LoVo (cell line): ENCODE measurements around the gene HEATR9.
A peak's percentile ranks its signal among the peaks of the same experiment; 100 is the strongest.
"Not testable (repeated sequence)": the region's sequence is repeated elsewhere in the genome, so short reads cannot be mapped to it uniquely, and the experiment has no call there.

Experiments
- DNase-seq: peaks from one replicate; pipeline ENCODE4 v3.0.0-alpha.2; 2016; ENCODE audit warnings: low spot score

HEATR9 gene, protein sequence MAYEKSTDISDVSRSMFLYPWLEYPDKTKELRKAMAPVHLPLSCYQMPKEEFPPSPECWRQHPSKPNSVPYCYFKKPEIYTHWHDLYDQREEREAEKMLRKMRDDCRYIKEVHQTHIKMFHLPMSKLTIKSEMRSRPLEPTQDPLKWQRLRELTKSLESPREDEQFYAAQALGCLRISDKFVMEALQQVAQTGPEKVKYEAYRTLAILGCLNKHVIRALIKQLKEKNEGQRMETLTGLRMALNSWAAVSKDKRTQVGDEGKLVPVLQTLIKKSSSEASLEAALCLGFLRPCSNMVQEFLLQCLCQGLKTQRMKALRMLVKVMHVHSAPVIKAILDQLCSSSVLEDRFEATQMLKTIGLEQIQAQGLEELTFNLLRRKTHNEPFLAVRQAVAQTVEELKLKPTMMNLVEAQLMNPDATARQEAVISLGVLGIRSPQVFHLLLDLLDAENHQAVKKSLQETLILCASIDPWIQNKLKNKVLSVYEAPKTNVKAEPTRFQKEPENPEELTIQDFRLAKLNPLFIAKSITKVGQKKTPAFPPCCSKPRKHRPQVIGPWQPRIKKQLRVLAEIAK

GRCh38 chr17:35868737-35869136 lies at the start of gene HEATR9:
HEATR9 (minus strand) TSS chr17:35868891; CDS start chr17:35868742, 149 bp downstream.
- DNase-seq, result no peak

DNA sequence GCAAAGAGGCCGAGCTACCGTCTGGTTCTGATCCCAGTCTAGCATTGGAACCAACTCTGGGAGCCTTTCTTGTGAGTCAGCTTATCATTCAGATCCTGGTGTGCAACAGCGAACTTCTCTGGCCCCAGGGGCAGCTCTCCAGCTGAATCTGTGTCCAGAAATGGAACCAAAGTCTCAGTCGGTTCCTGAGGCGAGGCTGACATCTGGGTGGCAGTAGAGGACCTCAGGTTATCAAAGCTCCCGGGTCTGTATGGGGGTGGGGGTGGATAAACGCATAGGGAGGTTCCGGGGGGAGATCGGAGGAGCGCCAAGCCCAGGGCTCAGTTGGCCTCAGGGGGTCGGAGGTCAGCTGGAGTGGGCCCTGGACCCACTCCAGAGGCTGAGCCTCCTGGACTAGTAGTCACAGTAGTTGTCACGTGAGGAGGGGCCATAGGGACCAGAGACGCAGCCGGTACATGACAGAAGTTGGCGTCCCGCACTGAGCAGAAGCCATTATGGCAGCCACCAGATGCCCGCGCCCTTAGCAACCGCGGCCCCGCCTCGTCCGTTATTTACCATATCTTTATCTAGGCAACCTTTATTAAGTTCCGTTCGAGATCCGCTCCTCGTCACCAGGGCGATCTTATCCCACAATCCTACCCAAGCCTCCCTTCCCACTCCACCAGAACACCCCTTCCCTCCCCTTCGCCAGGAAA lies 49.0 kb upstream of the HEATR9 start:
- no peak for DNase-seq

- no peak for DNase-seq
Measured at GRCh38 chr17:35915153-35915964, 46.7 kb upstream of the HEATR9 start.

GRCh38 chr17:35914354-35914753 lies 45.7 kb upstream of the HEATR9 start:
- DNase-seq, result no peak

DNA sequence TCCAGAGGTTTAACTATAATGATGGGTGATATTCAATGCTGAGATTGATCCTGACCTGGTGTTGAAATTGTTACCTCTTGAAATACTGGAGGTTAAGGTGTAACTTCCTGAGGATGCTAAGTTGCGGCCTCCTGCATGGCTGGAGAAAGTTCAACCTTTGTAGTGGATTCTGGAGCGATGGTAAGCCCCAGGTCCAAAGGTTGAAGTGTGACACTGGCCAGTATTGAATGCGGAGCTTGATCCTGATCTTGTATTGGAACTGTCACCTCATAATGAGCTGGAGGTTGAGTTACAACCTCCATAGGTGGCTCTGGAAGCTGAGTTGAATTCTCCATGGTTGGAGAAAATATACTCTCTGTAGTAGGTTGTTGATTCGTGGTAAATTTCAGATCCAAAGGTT lies 44.9 kb upstream of the HEATR9 start:
- DNase-seq, result no peak

- DNase-seq, result no peak
Measured at GRCh38 chr17:35912942-35913341, 44.3 kb upstream of the HEATR9 start.

DNA sequence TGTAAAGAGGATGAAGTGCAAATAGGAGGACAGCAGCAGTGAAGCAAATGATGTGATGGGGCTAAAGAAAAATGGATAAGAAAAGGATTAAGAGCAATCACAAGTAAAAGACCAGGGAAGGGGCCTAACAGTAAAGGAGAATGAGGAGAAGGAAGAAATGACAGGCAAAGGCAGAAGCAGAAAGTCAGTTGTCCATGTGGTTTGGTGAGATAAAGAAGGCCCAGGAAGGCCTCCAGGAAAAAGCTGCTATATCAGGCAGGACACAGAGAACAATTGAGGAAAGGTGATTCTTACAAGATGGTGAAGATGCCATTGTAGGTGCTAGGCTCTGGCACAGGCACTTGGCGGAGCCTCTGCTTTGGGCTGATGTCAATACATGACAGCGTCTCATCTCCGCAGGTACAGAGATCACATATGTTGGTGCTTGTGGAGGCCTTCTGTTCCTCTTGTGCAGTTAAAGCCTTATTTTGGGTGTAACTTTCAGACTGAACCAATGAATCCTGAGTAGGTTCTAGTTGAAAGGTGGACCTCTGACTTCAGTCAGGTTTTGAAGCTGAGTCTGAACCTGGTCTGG lies 43.7 kb upstream of the HEATR9 start:
- no peak for DNase-seq

DNA sequence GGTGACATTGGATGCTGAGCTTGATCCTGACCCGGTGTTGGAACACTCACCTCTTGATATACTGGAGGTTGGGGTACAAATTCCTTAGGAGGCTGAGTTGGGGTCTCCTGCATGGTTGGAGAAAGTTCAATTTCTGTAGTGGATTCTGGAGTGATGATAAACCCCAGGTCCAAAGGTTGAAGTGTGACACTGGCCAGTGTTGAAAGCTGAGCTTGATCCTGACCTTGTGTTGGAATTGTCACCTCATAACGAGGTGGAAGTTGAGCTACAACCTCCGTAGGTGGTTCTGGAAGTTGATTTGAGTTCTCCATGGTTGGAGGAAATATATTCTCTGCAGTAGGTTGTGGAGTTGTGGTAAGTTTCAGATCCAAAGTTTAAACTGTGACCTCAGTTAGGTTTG lies 40.7 kb upstream of the HEATR9 start:
- DNase-seq, result no peak

- no peak for DNase-seq
Measured at GRCh38 chr17:35907691-35908090, 39.0 kb upstream of the HEATR9 start.

GRCh38 chr17:35906926-35907637 lies 38.4 kb upstream of the HEATR9 start:
- no peak for DNase-seq

DNA sequence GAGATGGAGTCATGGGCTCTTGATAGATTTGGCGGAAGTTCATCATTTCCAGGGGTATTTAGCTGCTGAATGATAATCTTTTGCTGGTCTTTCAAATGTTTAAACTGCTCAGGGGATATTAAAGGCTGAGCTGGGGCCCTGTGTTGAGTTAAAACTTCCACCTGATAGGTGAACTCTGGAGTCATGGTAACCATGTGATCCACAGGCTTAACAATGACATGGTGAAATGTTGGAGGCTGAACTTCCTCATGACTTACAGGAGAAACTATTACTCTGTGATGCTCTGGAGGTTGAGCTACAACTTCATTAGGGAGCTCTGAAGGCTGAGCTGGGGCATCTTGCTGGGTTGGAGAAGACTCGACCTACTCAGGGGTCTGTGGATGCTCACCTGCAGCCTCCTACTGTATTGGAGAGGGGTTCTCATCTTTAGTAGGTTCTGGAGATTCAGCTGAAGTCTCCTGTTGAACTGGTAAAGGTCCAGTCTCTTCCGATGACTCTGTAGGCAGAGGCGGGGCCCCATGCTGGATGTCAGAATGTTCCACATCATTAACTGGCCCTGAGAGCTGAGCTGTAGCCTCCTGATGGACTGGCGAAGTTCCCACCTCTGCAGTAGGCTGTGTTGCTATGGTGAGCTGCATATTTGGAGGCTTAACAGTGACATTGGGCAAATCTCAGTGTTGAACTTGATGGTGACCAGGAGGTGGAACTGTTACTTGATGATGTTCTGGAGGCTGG lies 37.7 kb upstream of the HEATR9 start:
- DNase-seq, result no peak

GRCh38 chr17:35903451-35903850 lies 34.8 kb upstream of the HEATR9 start:
- DNase-seq, result no peak

- no peak for DNase-seq
Measured at GRCh38 chr17:35901631-35902175, 33.0 kb upstream of the HEATR9 start.

DNA sequence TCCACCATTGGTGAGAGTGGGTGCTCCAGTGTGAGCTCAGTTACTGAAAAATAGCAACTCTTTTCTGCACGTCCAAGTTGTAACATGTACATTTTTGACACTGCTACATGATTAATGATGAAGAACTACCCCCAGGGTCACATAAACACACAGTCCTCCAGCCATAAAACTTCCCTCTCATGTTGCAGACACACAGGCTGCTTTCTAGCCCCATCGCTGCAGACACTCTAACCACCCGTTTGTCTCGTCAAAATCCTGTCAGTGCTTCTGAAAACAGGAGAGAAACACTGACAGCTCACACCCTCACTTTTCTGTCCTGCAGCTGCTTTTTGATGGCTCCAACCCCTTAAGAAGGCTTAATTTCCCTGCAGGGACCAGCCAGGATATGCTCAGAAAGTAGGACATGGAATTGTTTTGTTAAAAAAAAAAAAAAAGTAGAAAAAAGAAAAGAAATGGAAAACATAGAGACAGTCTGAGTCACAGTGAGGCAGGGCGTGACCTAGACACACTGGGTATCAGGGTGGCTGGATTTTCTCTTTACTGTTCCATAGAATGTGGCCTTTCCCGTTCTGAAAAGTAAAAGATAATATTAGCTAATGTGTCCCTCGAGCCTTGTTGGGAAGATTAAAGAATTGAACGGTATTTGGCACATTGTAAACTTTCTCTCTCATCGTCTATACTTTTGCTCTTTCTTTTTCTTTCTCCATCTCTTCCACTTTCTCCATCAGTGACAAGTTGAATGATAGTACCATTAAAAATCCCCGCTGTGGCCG lies 32.2 kb upstream of the HEATR9 start:
- no peak for DNase-seq

GRCh38 chr17:35900280-35900679 lies 31.6 kb upstream of the HEATR9 start:
- DNase-seq, result no peak

GRCh38 chr17:35898283-35899070 lies 29.8 kb upstream of the HEATR9 start:
- peak; percentile 3 for DNase-seq

DNA sequence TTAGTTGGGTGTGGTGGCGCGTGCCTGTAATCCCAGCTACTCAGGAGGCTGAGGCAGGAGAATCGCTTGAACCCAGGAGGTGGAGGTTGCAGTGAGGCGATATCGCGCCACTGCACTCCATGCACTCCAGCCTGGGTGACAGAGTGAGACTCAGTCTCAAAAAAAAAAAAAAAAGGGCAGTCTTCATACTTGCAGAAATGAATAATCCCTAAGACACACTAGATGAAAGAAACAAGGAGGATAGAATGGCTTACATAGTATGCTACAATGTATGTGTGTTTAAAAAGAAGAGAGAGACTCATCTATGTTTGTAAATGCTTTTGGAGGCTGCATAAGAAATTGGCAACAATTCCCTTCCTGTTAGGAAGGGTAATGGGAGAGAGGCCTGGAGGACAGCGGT lies 29.1 kb upstream of the HEATR9 start:
- not testable (repeated sequence) for DNase-seq
